Vagina (tissue), 2 donors: ENCODE measurements around the gene UNC5B. TPM values are rescaled to one million over a fixed set of nuclear protein-coding genes. Genes with fewer than 3 reads are reported as not detected.

Experiments used
- DNase-seq, 2 donors: peaks; one replicate each; pipeline ENCODE4 v3.0.0-alpha.2; 2017; ENCODE audit errors: extremely low spot score in 2 of 2
- H3K27ac ChIP-seq: fragments of 200-600 bp; sonication (generic); one replicate; pipeline ENCODE4 v1.5.1; 2019
- H3K27me3 ChIP-seq: fragments of 200-600 bp; sonication (generic); one replicate; pipeline ENCODE4 v1.5.1; 2019
- H3K36me3 ChIP-seq, 2 donors: fragments of 200-600 bp; sonication (generic); one replicate each; pipeline ENCODE4 v1.5.1; 2017 to 2019
- H3K4me1 ChIP-seq: fragments of 200-600 bp; sonication (generic); one replicate; pipeline ENCODE4 v1.5.1; 2019
- H3K4me3 ChIP-seq, 2 donors: fragments of 200-600 bp; sonication (generic); 1 replicate in 1 of 2; 2 replicates in 1 of 2; pipeline ENCODE4 v1.5.1; 2016 to 2019
- H3K9me3 ChIP-seq: fragments of 200-600 bp; sonication (generic); one replicate; pipeline ENCODE4 v1.5.1; 2019
- POLR2A ChIP-seq, 2 donors: fragments of 450-650 bp; IDR thresholded peaks; one replicate each; pipeline ENCODE4 v1.6.1; 2017; ENCODE audit warnings: antibody characterized with exemption in 2 of 2, mild to moderate bottlenecking in 2 of 2, moderate library complexity in 2 of 2
- POLR2AphosphoS5 ChIP-seq, 2 donors: sonication (generic); formaldehyde crosslinking; IDR thresholded peaks; one replicate each; pipeline ENCODE4 v1.9.0; 2017; ENCODE audit warnings: antibody characterized with exemption in 2 of 2, mild to moderate bottlenecking in 2 of 2, low read depth in 1 of 2; ENCODE audit not compliant: insufficient read depth in 1 of 2
- intact Hi-C: fragments of 100-400 bp; cut with DNase I; formaldehyde crosslinking; loops from one replicate; pipeline ENCODE4 v1.15.1; 2023
- total RNA-seq: library from RNA; depleted of rRNA; stranded (reverse); fragments of >200 nt; gene quantifications from one replicate; pipeline ENCODE4 v1.2.3, GENCODE V29; 2016
- TF ChIP-seq, protein P1 (sequence below), 3 experiments: fragments of 450-650 bp in 2 of 3; fragments of 200-600 bp in 1 of 3; sonication (generic) in 1 of 3; IDR thresholded peaks; one replicate each; pipeline ENCODE4 v1.5.1; 2017 to 2019; ENCODE audit warnings: antibody characterized with exemption in 3 of 3, mild to moderate bottlenecking in 2 of 3, moderate library complexity in 2 of 3

Gene UNC5B
- total RNA-seq, 1 donor from 2014 or later, result 24.3 TPM

DNA sequence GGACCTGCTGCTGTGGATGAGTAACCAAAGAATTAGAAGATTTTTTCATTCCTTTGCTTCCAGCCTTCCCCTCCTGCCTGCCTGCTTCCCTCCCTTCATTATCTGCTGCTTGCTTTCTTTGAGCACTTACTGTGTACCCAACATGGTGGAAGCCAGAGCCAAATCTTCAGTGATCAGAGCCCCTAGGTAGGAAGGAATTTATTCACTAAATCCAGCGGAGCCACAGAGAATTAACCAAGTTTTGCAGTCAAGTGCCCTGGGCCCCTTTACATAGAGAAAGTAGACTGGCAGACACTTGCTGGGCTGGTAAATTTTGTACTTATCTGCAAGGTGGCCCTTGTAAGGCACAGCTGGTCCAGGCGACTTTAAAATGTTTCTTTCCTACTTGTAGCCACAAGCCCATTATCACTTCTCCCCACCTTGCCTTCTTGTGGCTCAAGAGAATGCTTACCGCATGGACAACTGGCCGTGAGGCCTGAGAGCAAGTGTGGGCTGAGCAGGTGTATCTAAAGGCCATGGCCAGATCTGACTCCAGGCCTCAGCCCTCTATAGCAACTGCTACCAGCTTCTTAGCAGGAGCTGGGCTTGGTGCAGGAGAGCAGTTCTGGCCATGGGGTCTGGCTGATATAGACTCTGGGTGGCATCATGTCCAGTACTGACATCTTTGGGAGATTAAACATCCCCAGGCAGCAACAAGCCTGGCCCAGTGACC is 11.1 kb downstream of the UNC5B start:
- intact Hi-C loops, result no loop called here
- DNase-seq, result no peak
- H3K27ac ChIP-seq, result no peak overlapping the region

DNA sequence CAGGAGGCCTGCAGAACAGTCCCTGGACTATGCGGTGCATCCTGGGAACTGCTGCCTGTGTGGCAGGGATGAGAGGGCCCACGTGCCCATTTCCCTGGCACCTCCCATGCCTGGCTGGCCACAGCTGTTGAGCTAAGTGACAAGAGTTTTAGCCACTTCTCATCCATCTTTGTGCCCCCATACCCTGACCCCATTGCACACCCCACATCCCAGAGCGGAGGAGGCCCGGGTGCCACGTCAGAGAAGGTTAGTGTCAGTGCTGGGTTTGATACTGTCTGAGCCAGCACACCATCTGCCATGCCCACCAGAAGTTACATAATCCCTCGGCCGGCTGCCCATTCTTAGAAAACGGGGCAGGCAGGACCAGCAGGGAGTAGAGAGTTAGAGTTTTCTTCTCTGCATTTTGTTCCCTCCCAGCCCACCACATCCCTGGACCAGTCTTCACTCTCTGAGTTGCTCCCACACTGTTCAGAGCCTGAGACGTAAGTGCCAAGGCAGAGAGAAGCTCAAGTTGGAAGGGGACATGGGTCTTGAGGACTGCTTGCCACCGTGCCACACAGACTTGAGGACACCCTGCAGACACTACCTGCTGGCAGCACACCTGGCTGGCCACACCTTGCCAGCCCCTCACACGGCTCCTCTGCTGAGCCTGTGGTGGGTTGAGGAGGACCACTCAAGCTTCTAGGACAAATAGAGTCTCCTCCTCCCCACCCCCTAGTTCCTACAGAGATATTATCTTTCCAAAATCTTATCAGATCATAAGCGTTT is 13.1 kb downstream of the UNC5B start:
- Histone ChIP-seq H3K9me3 (no peaks in the 10 kb centered on the region), H3K27me3 (no peaks in the 10 kb centered on the region), H3K36me3 (no peaks in the 10 kb centered on the region), H3K4me3 (no peak overlapping the region), H3K27ac (no peak overlapping the region), H3K4me1 (peaks cover 28% of the 10 kb centered on the region)
- intact Hi-C loops, result no loop called here
- DNase-seq, result no peak
- TF ChIP-seq POLR2AphosphoS5 (IDR thresholded peaks at IDR 0.05; ENCODE audit: insufficient read depth in 1 of 2, low read depth in 1 of 2), result no peak
- TF ChIP-seq POLR2A (IDR thresholded peaks at IDR 0.05), result no peak
- TF ChIP-seq, protein P1, sequence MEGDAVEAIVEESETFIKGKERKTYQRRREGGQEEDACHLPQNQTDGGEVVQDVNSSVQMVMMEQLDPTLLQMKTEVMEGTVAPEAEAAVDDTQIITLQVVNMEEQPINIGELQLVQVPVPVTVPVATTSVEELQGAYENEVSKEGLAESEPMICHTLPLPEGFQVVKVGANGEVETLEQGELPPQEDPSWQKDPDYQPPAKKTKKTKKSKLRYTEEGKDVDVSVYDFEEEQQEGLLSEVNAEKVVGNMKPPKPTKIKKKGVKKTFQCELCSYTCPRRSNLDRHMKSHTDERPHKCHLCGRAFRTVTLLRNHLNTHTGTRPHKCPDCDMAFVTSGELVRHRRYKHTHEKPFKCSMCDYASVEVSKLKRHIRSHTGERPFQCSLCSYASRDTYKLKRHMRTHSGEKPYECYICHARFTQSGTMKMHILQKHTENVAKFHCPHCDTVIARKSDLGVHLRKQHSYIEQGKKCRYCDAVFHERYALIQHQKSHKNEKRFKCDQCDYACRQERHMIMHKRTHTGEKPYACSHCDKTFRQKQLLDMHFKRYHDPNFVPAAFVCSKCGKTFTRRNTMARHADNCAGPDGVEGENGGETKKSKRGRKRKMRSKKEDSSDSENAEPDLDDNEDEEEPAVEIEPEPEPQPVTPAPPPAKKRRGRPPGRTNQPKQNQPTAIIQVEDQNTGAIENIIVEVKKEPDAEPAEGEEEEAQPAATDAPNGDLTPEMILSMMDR (IDR thresholded peaks at IDR 0.05), result no peak

More for the DNA sequence above, 11.1 kb downstream of the UNC5B start:
- Histone ChIP-seq H3K9me3 (no peaks in the 10 kb centered on the region), H3K4me1 (peaks cover 11% of the 10 kb centered on the region), H3K36me3 (no peaks in the 10 kb centered on the region), H3K4me3 (no peak overlapping the region), H3K27me3 (no peaks in the 10 kb centered on the region)
- TF ChIP-seq POLR2A (IDR thresholded peaks at IDR 0.05) (no peak), POLR2AphosphoS5 (IDR thresholded peaks at IDR 0.05; ENCODE audit: insufficient read depth in 1 of 2, low read depth in 1 of 2) (no peak)
- TF ChIP-seq, protein P1 (IDR thresholded peaks at IDR 0.05), result no peak

DNA sequence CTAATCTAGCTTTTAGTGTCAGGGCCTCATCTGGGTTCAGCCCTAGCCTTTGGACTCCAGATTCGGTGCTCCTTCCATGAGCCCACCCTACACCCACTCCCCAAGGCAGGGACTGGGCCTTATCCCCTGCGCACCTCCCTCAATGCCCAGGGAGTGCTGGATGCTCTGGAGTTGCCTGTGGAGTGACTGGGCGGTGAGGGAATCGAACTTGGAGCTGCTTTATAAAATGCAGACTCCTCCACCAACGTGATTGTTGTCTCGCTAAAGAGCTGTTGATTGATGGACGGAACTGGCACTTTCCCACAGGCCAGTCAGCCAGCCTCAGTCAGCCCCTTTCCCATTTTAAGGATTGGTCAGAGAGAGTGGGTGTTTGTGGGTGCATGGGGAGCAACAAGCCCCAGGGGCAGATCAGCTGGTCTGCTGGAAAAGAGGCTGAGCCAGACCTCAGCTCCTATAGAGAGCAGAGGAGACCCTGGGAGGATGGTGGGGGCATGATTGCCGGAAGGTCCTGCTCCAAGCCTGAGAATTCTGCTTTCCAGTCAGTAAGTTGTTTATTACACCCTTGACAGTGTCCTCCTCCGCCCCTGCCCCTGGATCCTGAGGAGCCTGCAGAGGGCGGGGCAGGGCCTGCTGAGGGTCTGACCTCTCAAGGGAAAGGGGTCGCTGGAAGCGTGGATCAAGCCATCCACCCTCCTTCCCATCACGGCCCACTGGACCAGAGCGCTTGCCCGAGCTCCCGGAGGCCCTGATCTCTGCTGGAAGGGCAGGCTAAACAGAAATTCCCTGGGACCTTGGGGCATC is 16.7 kb downstream of the UNC5B start:
- H3K9me3 ChIP-seq, result no peaks in the 10 kb centered on the region
- no peak for DNase-seq

DNA sequence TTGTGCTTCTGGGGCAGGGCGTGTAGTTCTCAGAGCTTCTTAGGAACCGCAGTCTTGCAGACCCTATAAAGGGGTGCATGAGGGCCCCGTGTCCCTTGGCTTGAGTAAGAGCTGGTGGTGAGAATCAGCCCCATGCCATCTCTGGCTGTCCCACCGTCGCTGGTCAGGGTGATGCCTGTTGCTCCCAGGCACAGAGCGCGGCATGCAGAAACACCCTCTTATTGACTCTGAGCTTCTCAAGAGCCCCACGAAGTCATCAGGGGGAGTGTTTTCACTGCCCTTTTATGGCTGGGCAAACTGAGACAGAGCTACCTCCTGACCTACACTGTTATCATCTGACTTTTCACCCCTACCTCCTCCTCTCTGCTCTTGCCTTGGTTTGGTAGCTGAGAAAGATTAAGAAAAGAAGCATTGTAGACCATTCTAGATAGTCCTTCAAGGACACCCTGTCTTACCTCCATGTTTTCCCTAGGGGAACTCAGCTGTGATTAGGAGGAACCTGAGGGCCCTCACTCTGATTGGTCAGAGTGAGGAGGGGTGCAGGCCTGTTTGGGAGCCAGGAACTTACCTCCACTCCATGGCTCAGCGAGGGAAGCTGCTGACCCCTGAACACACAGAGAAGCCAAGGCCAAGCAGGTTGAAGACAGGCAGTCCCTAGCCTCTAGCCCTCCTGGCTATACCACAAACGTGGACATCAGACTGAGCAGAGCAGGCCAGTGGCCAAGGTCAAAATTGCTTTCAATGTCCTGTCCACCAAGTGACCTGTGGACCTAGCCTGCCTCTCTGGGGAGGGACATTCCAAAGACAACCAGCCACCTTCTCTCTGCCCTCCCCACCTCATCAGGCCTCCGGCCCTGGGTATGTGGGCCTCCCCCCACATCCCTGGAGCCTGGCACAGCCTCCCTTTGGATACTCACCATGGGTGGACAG is 17.6 kb downstream of the UNC5B start:
- Histone ChIP-seq H3K4me1 (peaks cover 65% of the 10 kb centered on the region), H3K4me3 (no peak overlapping the region), H3K36me3 (no peaks in the 10 kb centered on the region), H3K27ac (no peak overlapping the region), H3K27me3 (no peaks in the 10 kb centered on the region), H3K9me3 (no peaks in the 10 kb centered on the region)
- TF ChIP-seq, protein P1 (IDR thresholded peaks at IDR 0.05), result no peak
- TF ChIP-seq POLR2AphosphoS5 (IDR thresholded peaks at IDR 0.05; ENCODE audit: insufficient read depth in 1 of 2, low read depth in 1 of 2) (no peak), POLR2A (IDR thresholded peaks at IDR 0.05) (no peak)
- DNase-seq, result no peak
- intact Hi-C loops, result loop anchor here (5.0 kb wide), 1 partner anchor 1778 kb away; the partner anchor contains the start of gene TSPAN15

More for the DNA sequence above, 16.7 kb downstream of the UNC5B start:
- no peaks in the 10 kb centered on the region for H3K27me3 ChIP-seq
- intact Hi-C loops, result no loop called here
- H3K4me1 ChIP-seq, result peaks cover 56% of the 10 kb centered on the region
- TF ChIP-seq, protein P1 (IDR thresholded peaks at IDR 0.05), result no peak
- TF ChIP-seq POLR2AphosphoS5 (IDR thresholded peaks at IDR 0.05; ENCODE audit: insufficient read depth in 1 of 2, low read depth in 1 of 2) (no peak), POLR2A (IDR thresholded peaks at IDR 0.05) (no peak)
- H3K4me3 ChIP-seq, result no peak overlapping the region
- no peak overlapping the region for H3K27ac ChIP-seq
- H3K36me3 ChIP-seq, result no peaks in the 10 kb centered on the region
